Spleen (tissue), 7 donors: ENCODE data around the gene HPDL.

Experiments used
- CTCF ChIP-seq, 11 experiments: fragments of 200-600 bp in 7 of 11; fragments of 450-650 bp in 4 of 11; sonication (generic) in 4 of 11; IDR thresholded peaks in 8 of 11; conservative IDR thresholded peaks in 3 of 11; 1 replicate in 7 of 11; 2 replicates in 4 of 11; pipeline versions ENCODE4 v1.4.0 to v1.8.0; 2016 to 2021; ENCODE audit warnings: antibody characterized with exemption in 11 of 11, inconsistent platforms in 4 of 11, mild to moderate bottlenecking in 1 of 11
- POLR2A ChIP-seq, 3 donors: fragments of 450-650 bp; IDR thresholded peaks; one replicate each; pipeline ENCODE4 v1.5.1; 2017; ENCODE audit warnings: antibody characterized with exemption in 3 of 3, mild to moderate bottlenecking in 1 of 3
- donor health status: DM: no; HTN: no; CAD: no; lungs with moderate emphysema.
- donor health status: DM: no; HTN: no; CAD: no.
- donor health status: DM: no; HTN: no; CAD: no.

- TF ChIP-seq CTCF (IDR thresholded peaks at IDR 0.05 in 8 of 11, conservative IDR thresholded peaks at IDR 0.05 in 3 of 11) (no peak), POLR2A (IDR thresholded peaks at IDR 0.05) (no peak)
Measured at GRCh38 chr1:45327644-45328515, 1.2 kb downstream of the HPDL start.
